IMR-90 (cell line): ENCODE data around the gene GPRIN3.

Experiments used
- BHLHE40 ChIP-seq: fragments of 150-350 bp; IDR thresholded peaks from 2 replicates; pipeline ENCODE4 v1.6.1; 2016; ENCODE audit warnings: mild to moderate bottlenecking, low read depth, low read length
- CTCF ChIP-seq: conservative IDR thresholded peaks from 2 replicates; pipeline ENCODE4 v1.5.1; 2012; ENCODE audit warnings: mild to moderate bottlenecking, low read depth, low read length, improper control_type of control experiment
- MAZ ChIP-seq: IDR thresholded peaks from 2 replicates; pipeline ENCODE4 v1.6.1; 2012; ENCODE audit warnings: low read depth, mild to moderate bottlenecking, low read length, improper control_type of control experiment, moderate library complexity, borderline replicate concordance
- POLR2A ChIP-seq: IDR thresholded peaks from 2 replicates; pipeline ENCODE4 v1.6.1; 2012; ENCODE audit warnings: mild to moderate bottlenecking, low read depth, low read length
- RCOR1 ChIP-seq: IDR thresholded peaks from 2 replicates; pipeline ENCODE4 v1.6.1; 2012; ENCODE audit warnings: mild to moderate bottlenecking, low read length, improper control_type of control experiment; ENCODE audit not compliant: insufficient replicate concordance
- RFX5 ChIP-seq: IDR thresholded peaks from 2 replicates; pipeline ENCODE4 v1.8.0; 2012; ENCODE audit warnings: low read depth, mild to moderate bottlenecking, low read length, moderate library complexity
- SMC3 ChIP-seq: fragments of 150-350 bp; IDR thresholded peaks from 2 replicates; pipeline ENCODE4 v1.6.1; 2016; ENCODE audit warnings: low read depth, mild to moderate bottlenecking, antibody characterized with exemption, low read length, moderate library complexity

GRCh38 chr4:89213382-89213701, 94.3 kb downstream of the GPRIN3 start:
- no peak for TF ChIP-seq CTCF
- no peak for TF ChIP-seq RCOR1
- no peak for TF ChIP-seq BHLHE40
- no peak for TF ChIP-seq RFX5
- no peak for TF ChIP-seq POLR2A
- TF ChIP-seq MAZ: no peak
- no peak for TF ChIP-seq SMC3
